Endodermal cell (in vitro differentiated cells): ENCODE measurements around the gene OLFM4. TPM values are rescaled to one million over a fixed set of nuclear protein-coding genes. Genes with fewer than 3 reads are reported as not detected.

Experiments
- DNase-seq: peaks from one replicate; pipeline ENCODE4 v3.0.0-alpha.2; 2017
- H3K27ac ChIP-seq: 2 replicates; pipeline ENCODE4 v1.5.1; 2013; ENCODE audit warnings: mild to moderate bottlenecking, low read depth, low read length, moderate library complexity
- H3K27me3 ChIP-seq: 2 replicates; pipeline ENCODE4 v1.6.1; 2013; ENCODE audit warnings: mild to moderate bottlenecking, low read length, moderate library complexity; ENCODE audit not compliant: insufficient read depth, control insufficient read depth, poor library complexity, severe bottlenecking
- H3K36me3 ChIP-seq: 2 replicates; pipeline ENCODE4 v1.7.0; 2013; ENCODE audit warnings: mild to moderate bottlenecking, low read length, moderate library complexity; ENCODE audit not compliant: control insufficient read depth, insufficient read depth
- H3K4me1 ChIP-seq: one replicate; pipeline ENCODE4 v1.7.0; 2013; ENCODE audit warnings: low read length; ENCODE audit not compliant: control insufficient read depth, insufficient read depth
- H3K4me3 ChIP-seq: 2 replicates; pipeline ENCODE4 v1.5.1; 2013; ENCODE audit warnings: mild to moderate bottlenecking, low read length, moderate library complexity
- H3K9ac ChIP-seq: 2 replicates; pipeline ENCODE4 v1.6.1; 2013; ENCODE audit warnings: mild to moderate bottlenecking, low read length, moderate library complexity; ENCODE audit not compliant: poor library complexity, severe bottlenecking; ENCODE audit errors: extremely low read depth
- H3K9me3 ChIP-seq: 2 replicates; pipeline ENCODE4 v1.6.1; 2013; ENCODE audit warnings: mild to moderate bottlenecking, low read length, moderate library complexity; ENCODE audit not compliant: control insufficient read depth
- H3K27ac Mint-ChIP-seq: 2 replicates; pipeline ENCODE4 v1.8.0; 2020; ENCODE audit warnings: mixed read lengths
- H3K27me3 Mint-ChIP-seq: 2 replicates; pipeline ENCODE4 v1.8.0; 2021; ENCODE audit warnings: mild to moderate bottlenecking, mixed read lengths; ENCODE audit not compliant: insufficient read depth
- H3K36me3 Mint-ChIP-seq: 2 replicates; pipeline ENCODE4 v1.8.0; 2020; ENCODE audit warnings: low read depth, mixed read lengths
- H3K4me1 Mint-ChIP-seq: 2 replicates; pipeline ENCODE4 v1.8.0; 2020; ENCODE audit warnings: mixed read lengths
- H3K4me3 Mint-ChIP-seq: 2 replicates; pipeline ENCODE4 v1.8.0; 2020; ENCODE audit warnings: mild to moderate bottlenecking, moderate library complexity, mixed read lengths
- H3K9me3 Mint-ChIP-seq: 2 replicates; pipeline ENCODE4 v1.8.0; 2020; ENCODE audit warnings: mild to moderate bottlenecking, mixed read lengths
- WGBS, 2 experiments: methylation state at CpG; one replicate each; pipeline versions ENCODE4 v1.1.5 to v1.1.7; 2013; ENCODE audit warnings: missing lambda C conversion rate in 2 of 2, mixed read lengths in 1 of 2; ENCODE audit not compliant: insufficient coverage in 1 of 2, insufficient read length in 1 of 2; 5-methylcytosine and 5-hydroxymethylcytosine counted together
- total RNA-seq, 2 donors: library from RNA; stranded (reverse); fragmentation: NEBNext Ultra II Directional in 1 of 2; extraction: Animal tissue kit (Norgen Biotek cat#: 25700) in 1 of 2; gene quantifications; 2 replicates in 1 of 2; 3 replicates in 1 of 2; pipeline ENCODE4 v1.2.1, GENCODE V29; 2021
- TF ChIP-seq, protein P1 (sequence below): fragments of 200-600 bp; sonication (generic); conservative IDR thresholded peaks from 2 replicates; pipeline ENCODE4 v1.5.0; 2021; ENCODE audit warnings: antibody characterized with exemption, mild to moderate bottlenecking

Gene OLFM4
- total RNA-seq, 2 donors from 2014 or later: not detected

DNA sequence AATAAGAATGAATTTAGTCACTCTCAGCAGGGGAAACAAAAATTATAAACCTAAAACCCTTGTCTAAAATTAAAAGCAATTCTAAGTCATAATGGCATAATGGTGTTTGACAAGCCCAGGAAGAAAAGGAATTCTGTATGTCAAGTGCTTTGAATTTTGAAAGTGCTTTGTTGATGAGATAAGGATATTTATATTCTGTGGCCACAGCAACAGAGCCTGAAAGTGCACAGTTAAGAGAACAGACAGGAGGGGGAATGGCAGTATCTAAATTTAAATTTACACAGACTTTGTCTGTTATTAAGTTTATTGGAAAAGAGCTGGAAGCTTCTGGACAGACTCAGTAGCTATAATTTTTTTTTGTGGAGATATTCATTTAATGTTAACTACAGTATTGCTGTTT, 69.8 kb downstream of the OLFM4 start:
- peaks cover 2% of the 10 kb centered on the region for H3K9me3 Mint-ChIP-seq
- TF ChIP-seq, protein P1, sequence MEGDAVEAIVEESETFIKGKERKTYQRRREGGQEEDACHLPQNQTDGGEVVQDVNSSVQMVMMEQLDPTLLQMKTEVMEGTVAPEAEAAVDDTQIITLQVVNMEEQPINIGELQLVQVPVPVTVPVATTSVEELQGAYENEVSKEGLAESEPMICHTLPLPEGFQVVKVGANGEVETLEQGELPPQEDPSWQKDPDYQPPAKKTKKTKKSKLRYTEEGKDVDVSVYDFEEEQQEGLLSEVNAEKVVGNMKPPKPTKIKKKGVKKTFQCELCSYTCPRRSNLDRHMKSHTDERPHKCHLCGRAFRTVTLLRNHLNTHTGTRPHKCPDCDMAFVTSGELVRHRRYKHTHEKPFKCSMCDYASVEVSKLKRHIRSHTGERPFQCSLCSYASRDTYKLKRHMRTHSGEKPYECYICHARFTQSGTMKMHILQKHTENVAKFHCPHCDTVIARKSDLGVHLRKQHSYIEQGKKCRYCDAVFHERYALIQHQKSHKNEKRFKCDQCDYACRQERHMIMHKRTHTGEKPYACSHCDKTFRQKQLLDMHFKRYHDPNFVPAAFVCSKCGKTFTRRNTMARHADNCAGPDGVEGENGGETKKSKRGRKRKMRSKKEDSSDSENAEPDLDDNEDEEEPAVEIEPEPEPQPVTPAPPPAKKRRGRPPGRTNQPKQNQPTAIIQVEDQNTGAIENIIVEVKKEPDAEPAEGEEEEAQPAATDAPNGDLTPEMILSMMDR: no peak
- H3K27ac Mint-ChIP-seq: no peak overlapping the region
- peaks cover 2% of the 10 kb centered on the region for H3K4me1 ChIP-seq
- no peaks in the 10 kb centered on the region for H3K4me1 Mint-ChIP-seq
- H3K36me3 ChIP-seq: no peaks in the 10 kb centered on the region
- no peak overlapping the region for H3K4me3 ChIP-seq
- DNase-seq: no peak
- no peak overlapping the region for H3K27ac ChIP-seq
- H3K9ac ChIP-seq: no peak overlapping the region
- no peaks in the 10 kb centered on the region for H3K27me3 ChIP-seq
- H3K27me3 Mint-ChIP-seq: no peaks in the 10 kb centered on the region
- no peak overlapping the region for H3K4me3 Mint-ChIP-seq
- no peaks in the 10 kb centered on the region for H3K9me3 ChIP-seq
- H3K36me3 Mint-ChIP-seq: no peaks in the 10 kb centered on the region

DNA sequence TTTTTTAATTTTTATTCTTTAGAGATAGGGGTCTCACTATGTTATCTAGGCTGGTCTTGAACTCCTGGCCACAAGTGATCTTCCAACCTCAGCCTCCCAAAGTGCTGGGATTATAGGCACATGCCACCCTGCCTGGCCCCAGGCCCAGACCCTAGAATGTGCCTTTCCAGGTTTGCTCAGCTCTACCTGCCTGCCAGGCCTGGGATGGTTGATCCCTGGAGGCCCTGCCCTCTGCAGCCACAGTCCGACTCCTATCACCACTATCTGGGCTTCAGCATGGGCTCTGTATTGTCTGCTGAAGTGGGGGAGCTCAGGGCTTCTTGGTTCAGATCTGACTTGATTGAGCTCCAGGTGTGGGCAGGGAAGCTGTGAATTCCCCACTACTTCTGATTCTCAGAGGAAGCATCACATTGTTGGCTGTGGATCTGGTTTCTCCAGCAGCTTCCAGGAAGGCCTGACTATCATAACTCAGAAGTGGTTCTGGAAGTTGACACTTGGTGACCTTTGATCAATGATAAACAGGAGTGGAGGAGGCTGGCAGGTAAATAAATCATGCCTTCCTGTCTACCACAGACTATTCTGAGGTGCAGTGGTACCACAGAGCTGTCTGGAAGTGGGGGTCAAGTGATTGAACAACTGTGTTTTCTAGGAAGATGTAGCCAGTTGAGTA, 71.9 kb downstream of the OLFM4 start:
- H3K9me3 ChIP-seq: no peaks in the 10 kb centered on the region
- H3K27ac Mint-ChIP-seq: no peak overlapping the region
- H3K4me1 ChIP-seq: peaks cover 2% of the 10 kb centered on the region
- H3K36me3 ChIP-seq: no peaks in the 10 kb centered on the region
- no peak overlapping the region for H3K4me3 Mint-ChIP-seq
- H3K9ac ChIP-seq: no peak overlapping the region
- H3K9me3 Mint-ChIP-seq: peaks cover 2% of the 10 kb centered on the region
- no peak overlapping the region for H3K4me3 ChIP-seq
- no peaks in the 10 kb centered on the region for H3K27me3 Mint-ChIP-seq
- TF ChIP-seq, protein P1: no peak
- H3K27me3 ChIP-seq: no peaks in the 10 kb centered on the region
- no peak for DNase-seq
- no peaks in the 10 kb centered on the region for H3K36me3 Mint-ChIP-seq
- H3K4me1 Mint-ChIP-seq: no peaks in the 10 kb centered on the region
- H3K27ac ChIP-seq: no peak overlapping the region
- WGBS, 2 experiments: 90% methylated on average over 1 of the region's 1 CpG; no CpG with 5 or more reads in 1 of the 2 experiments

Other genes starting within 250 kb of the OLFM4 start
- 10 to 100 TPM in 1 of 2 donors, 1 to 10 TPM in 1; 1.8 to 10.6 TPM for gene PCDH8, start 180.2 kb upstream of the OLFM4 start, total RNA-seq